ENCODE measurements around the gene CCSER1.
"Not testable (repeated sequence)": the region's sequence is repeated elsewhere in the genome, so short reads cannot be mapped to it uniquely, and the experiment has no call there.

Gene CCSER1

GRCh38 chr4:90281541-90282355 is 154.6 kb downstream of the CCSER1 start:
- FAIRE-seq (no peak), DNase-seq (ENCODE audit: insufficient read length, low spot score) (no peak)

GRCh38 chr4:90290345-90290744 is 163.2 kb downstream of the CCSER1 start:
- DNase-seq (ENCODE audit: insufficient read length, low spot score) (no peak), FAIRE-seq (no peak)

GRCh38 chr4:90292438-90292837 is 165.2 kb downstream of the CCSER1 start:
- no peak for FAIRE-seq

GRCh38 chr4:90293320-90293719 is 166.1 kb downstream of the CCSER1 start:
- FAIRE-seq: no peak
- DNase-seq (ENCODE audit: insufficient read length, low spot score): no peak

More at GRCh38 chr4:90292438-90292837, 165.2 kb downstream of the CCSER1 start:
- no peak for DNase-seq (ENCODE audit: insufficient read length, low spot score)

- DNase-seq (ENCODE audit: insufficient read length, low spot score) (no peak), FAIRE-seq (no peak)
Measured at GRCh38 chr4:90299373-90299772, 172.2 kb downstream of the CCSER1 start.

GRCh38 chr4:90306810-90307209 is 179.6 kb downstream of the CCSER1 start:
- no peak for DNase-seq (ENCODE audit: insufficient read length, low spot score)
- FAIRE-seq: no peak

GRCh38 chr4:90317140-90317539 is 189.9 kb downstream of the CCSER1 start:
- FAIRE-seq; DNase-seq (ENCODE audit: insufficient read length, low spot score): not testable (repeated sequence)

- FAIRE-seq (no peak), DNase-seq (ENCODE audit: insufficient read length, low spot score) (peak; percentile 42)
Measured at GRCh38 chr4:90317785-90318184, 190.6 kb downstream of the CCSER1 start.

- FAIRE-seq (no peak), DNase-seq (ENCODE audit: insufficient read length, low spot score) (no peak)
Measured at GRCh38 chr4:90318193-90318592, 191.0 kb downstream of the CCSER1 start.

- DNase-seq (ENCODE audit: insufficient read length, low spot score): peak; percentile 10
- no peak for FAIRE-seq
Measured at GRCh38 chr4:90328558-90328957, 201.4 kb downstream of the CCSER1 start.

GRCh38 chr4:90330546-90330945 is 203.4 kb downstream of the CCSER1 start:
- no peak for FAIRE-seq
- DNase-seq (ENCODE audit: insufficient read length, low spot score): no peak

- DNase-seq (ENCODE audit: insufficient read length, low spot score): no peak
Measured at GRCh38 chr4:90345549-90346215, 218.5 kb downstream of the CCSER1 start.

GRCh38 chr4:90349636-90350035 is 222.4 kb downstream of the CCSER1 start:
- DNase-seq (ENCODE audit: insufficient read length, low spot score): no peak
- FAIRE-seq: no peak

More at GRCh38 chr4:90345549-90346215, 218.5 kb downstream of the CCSER1 start:
- FAIRE-seq: no peak

GRCh38 chr4:90357117-90357710 is 230.0 kb downstream of the CCSER1 start:
- FAIRE-seq: no peak
- DNase-seq (ENCODE audit: insufficient read length, low spot score): peak; percentile 9

- FAIRE-seq: no peak
- DNase-seq (ENCODE audit: insufficient read length, low spot score): no peak
Measured at GRCh38 chr4:90375081-90375480, 247.9 kb downstream of the CCSER1 start.

GRCh38 chr4:90393215-90393614 is 266.0 kb downstream of the CCSER1 start:
- FAIRE-seq (no peak), DNase-seq (ENCODE audit: insufficient read length, low spot score) (no peak)

- no peak for FAIRE-seq
- DNase-seq (ENCODE audit: insufficient read length, low spot score): no peak
Measured at GRCh38 chr4:90403781-90404180, 276.6 kb downstream of the CCSER1 start.

GRCh38 chr4:90407897-90408296 is 280.7 kb downstream of the CCSER1 start:
- FAIRE-seq; DNase-seq (ENCODE audit: insufficient read length, low spot score): not testable (repeated sequence)

GRCh38 chr4:90412786-90413185 is 285.6 kb downstream of the CCSER1 start:
- not testable (repeated sequence) for DNase-seq (ENCODE audit: insufficient read length, low spot score); FAIRE-seq

GRCh38 chr4:90415116-90415515 is 287.9 kb downstream of the CCSER1 start:
- DNase-seq (ENCODE audit: insufficient read length, low spot score): no peak
- FAIRE-seq: no peak

GRCh38 chr4:90419124-90419711 is 292.0 kb downstream of the CCSER1 start:
- FAIRE-seq (no peak), DNase-seq (ENCODE audit: insufficient read length, low spot score) (peak; percentile 39)
